Measurements from ENCODE around the gene TOPAZ1. TPM values are rescaled to one million over a fixed set of nuclear protein-coding genes. Genes with fewer than 3 reads are reported as not detected.
"Not testable (repeated sequence)": the region's sequence is repeated elsewhere in the genome, so short reads cannot be mapped to it uniquely, and the experiment has no call there.

TOPAZ1 gene
- total RNA-seq, 1 donor from 2014 or later, result not detected

DNA sequence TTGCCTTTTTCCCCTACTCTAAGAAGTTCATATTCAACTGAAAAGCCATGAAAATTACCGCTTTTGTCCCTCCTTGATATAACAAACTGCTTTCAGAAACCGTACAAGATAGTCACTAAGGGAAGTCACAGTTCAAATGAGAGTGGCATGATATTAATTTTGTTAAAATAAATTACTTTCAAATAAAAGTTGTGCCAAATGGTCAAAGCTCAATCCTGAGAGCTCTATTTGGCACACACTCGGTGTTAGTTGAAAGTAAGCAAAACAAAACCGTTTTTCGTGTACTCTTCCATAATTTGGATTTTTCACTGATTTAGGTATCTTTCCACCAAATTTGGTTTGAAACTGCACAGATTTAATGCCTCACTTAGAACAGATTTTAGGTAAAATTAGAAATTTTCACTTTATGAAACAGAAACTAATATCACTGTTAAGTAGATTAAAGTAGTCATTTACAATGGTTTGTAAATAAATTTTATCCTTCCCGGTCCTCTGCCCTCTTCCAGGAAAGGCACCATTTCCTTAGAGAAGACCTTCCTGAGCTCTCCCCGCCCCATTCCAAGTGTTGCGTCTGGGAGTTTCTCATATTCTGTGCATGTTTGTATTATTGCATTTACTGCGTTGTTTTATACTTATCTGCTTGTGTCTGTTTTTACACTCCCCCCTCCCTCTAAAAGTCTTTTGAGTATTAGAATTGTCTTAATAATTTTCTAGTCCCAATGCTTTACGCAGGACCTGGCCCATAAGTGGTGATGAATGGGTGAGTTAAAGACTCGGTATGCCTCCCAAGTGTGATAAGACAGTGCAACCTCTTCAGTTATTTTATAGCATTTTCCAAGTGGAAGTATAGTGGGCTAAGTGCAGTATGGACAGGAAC, 97.7 kb downstream of the TOPAZ1 start:
- H3K9ac ChIP-seq (ENCODE audit: low read depth in 1 of 3, low read length in 3 of 3), result peak overlapping the region; percentile 93 to 95 (median 94)
- H3K27me3 ChIP-seq (ENCODE audit: control insufficient read depth in 3 of 3, insufficient read depth in 3 of 3, low read length in 3 of 3), result no peaks in the 10 kb centered on the region
- peak overlapping the region; percentile 97 for H3K27ac ChIP-seq (ENCODE audit: low read depth, low read length)
- H3K36me3 ChIP-seq (ENCODE audit: control insufficient read depth in 3 of 3, insufficient read depth in 3 of 3, low read length in 3 of 3), result no peaks in the 10 kb centered on the region
- no peaks in the 10 kb centered on the region for H3K9me3 ChIP-seq (ENCODE audit: control insufficient read depth in 3 of 3, low read length in 3 of 3)
- H3K4me3 ChIP-seq (ENCODE audit: low read length in 3 of 3), result peak overlapping the region; percentile 85 to 98 (median 95)
- peaks cover 9 to 15% (median 14%) of the 10 kb centered on the region in 3 donors for H3K4me1 ChIP-seq (ENCODE audit: control insufficient read depth in 3 of 3, insufficient read depth in 3 of 3, low read length in 3 of 3)

DNA sequence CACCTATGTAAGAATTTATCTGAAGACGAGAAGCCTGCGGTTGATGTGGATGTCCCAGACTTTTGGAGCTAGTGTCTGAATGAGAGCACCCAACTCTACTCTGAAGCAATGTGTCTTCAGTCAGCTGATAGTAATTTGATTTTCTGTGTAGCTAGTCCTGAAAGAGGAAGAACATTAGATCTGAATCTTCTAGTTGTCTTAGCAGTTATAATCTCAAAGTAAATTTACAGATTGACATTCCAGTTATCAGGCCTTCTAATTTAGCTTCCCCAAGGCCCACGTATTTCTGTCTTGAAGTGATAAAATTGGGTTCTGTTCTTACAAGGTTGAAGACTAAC, 98.3 kb downstream of the TOPAZ1 start:
- Histone ChIP-seq H3K27ac (ENCODE audit: low read depth, low read length) (peak overlapping the region; percentile 97), H3K36me3 (ENCODE audit: control insufficient read depth in 3 of 3, insufficient read depth in 3 of 3, low read length in 3 of 3) (no peaks in the 10 kb centered on the region), H3K9me3 (ENCODE audit: control insufficient read depth in 3 of 3, low read length in 3 of 3) (no peaks in the 10 kb centered on the region), H3K27me3 (ENCODE audit: control insufficient read depth in 3 of 3, insufficient read depth in 3 of 3, low read length in 3 of 3) (no peaks in the 10 kb centered on the region), H3K4me3 (ENCODE audit: low read length in 3 of 3) (peak overlapping the region in 2 of 3 donors; percentile 85 to 95), H3K4me1 (ENCODE audit: control insufficient read depth in 3 of 3, insufficient read depth in 3 of 3, low read length in 3 of 3) (peaks cover 9 to 15% (median 14%) of the 10 kb centered on the region in 3 donors), H3K9ac (ENCODE audit: low read depth in 1 of 3, low read length in 3 of 3) (no peak overlapping the region)

DNA sequence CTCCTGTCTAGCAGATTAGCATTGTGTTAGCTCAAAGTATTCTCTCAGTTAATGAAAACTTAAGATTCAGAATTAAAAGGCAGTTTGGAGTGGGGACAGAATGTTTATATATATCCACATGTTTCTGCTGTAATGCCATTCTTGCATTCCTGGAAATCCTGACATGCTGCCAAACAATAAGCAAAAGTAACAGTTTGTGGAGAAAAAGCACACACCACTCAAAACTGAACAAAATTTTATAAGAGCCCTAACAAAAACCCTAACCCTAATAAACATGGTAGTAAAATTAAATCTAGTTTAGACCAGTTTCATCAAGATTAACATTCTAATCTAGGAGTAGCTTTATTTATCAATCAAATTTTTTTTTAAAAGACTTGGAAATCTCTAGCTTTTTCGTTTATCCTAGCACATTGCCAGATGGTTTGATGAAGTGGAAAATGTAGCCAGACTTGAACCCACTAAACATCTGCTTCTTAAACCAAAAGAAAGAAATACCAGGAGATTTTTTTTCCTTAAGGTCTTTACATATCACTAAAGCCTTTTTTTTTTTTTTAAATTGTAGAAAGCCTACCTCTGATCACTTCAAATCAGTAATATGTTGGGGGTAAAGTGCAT, 100.6 kb downstream of the TOPAZ1 start:
- no peak overlapping the region for H3K9ac ChIP-seq (ENCODE audit: low read depth in 1 of 3, low read length in 3 of 3)
- no peaks in the 10 kb centered on the region for H3K36me3 ChIP-seq (ENCODE audit: control insufficient read depth in 3 of 3, insufficient read depth in 3 of 3, low read length in 3 of 3)
- H3K27ac ChIP-seq (ENCODE audit: low read depth, low read length), result no peak overlapping the region
- H3K9me3 ChIP-seq (ENCODE audit: control insufficient read depth in 3 of 3, low read length in 3 of 3), result no peaks in the 10 kb centered on the region
- H3K4me1 ChIP-seq (ENCODE audit: control insufficient read depth in 3 of 3, insufficient read depth in 3 of 3, low read length in 3 of 3), result peaks cover 7 to 15% (median 13%) of the 10 kb centered on the region in 3 donors
- H3K4me3 ChIP-seq (ENCODE audit: low read length in 3 of 3), result no peak overlapping the region
- no peaks in the 10 kb centered on the region for H3K27me3 ChIP-seq (ENCODE audit: control insufficient read depth in 3 of 3, insufficient read depth in 3 of 3, low read length in 3 of 3)

DNA sequence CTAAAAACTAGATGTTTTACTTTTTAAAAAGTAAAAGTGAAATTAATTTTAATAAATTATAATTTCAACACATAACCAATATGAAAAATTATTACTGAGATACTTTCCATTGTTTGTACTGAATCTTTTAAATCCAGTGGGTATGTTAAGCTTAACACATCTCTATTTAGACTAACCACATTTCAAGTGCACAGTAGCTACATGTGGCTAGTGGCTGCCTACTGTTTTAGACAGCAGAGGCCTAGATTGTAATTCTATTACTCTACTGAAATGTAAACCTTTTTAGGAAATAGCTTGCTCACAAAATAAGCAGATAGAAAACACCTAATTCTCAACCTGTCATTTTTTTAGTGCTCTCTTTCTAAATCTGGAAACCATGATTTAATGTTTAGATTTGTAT, 101.7 kb downstream of the TOPAZ1 start:
- H3K4me3 ChIP-seq (ENCODE audit: low read length in 3 of 3), result no peak overlapping the region
- H3K27me3 ChIP-seq (ENCODE audit: control insufficient read depth in 3 of 3, insufficient read depth in 3 of 3, low read length in 3 of 3), result no peaks in the 10 kb centered on the region
- peaks cover 4 to 10% (median 10%) of the 10 kb centered on the region in 3 donors for H3K4me1 ChIP-seq (ENCODE audit: control insufficient read depth in 3 of 3, insufficient read depth in 3 of 3, low read length in 3 of 3)
- no peak overlapping the region for H3K27ac ChIP-seq (ENCODE audit: low read depth, low read length)
- no peaks in the 10 kb centered on the region for H3K36me3 ChIP-seq (ENCODE audit: control insufficient read depth in 3 of 3, insufficient read depth in 3 of 3, low read length in 3 of 3)
- H3K9ac ChIP-seq (ENCODE audit: low read depth in 1 of 3, low read length in 3 of 3), result no peak overlapping the region
- H3K9me3 ChIP-seq (ENCODE audit: control insufficient read depth in 3 of 3, low read length in 3 of 3), result no peaks in the 10 kb centered on the region

DNA sequence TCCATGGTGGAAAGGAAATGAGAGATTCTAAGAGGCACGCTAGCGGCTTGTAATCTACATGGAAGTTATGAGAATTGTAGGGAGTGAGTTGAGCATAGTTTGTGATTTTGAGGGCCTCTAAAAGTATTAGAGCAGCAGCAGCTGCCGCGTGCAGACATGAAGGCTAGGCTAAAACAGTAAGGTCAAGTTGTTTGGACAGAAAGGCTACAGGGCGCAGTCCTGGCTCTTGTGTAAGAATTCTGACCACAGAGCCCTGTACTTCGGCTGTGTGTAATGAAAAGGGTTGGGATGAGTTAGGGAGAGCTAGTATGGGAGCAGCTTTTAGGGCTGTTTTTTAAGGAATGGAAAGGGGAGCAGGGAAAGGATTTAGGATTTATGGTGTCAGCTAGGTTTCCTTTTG, 104.9 kb downstream of the TOPAZ1 start:
- not testable (repeated sequence) for H3K27me3 ChIP-seq (ENCODE audit: control insufficient read depth in 3 of 3, insufficient read depth in 3 of 3, low read length in 3 of 3); H3K27ac ChIP-seq (ENCODE audit: low read depth, low read length); H3K9me3 ChIP-seq (ENCODE audit: control insufficient read depth in 3 of 3, low read length in 3 of 3); H3K4me1 ChIP-seq (ENCODE audit: control insufficient read depth in 3 of 3, insufficient read depth in 3 of 3, low read length in 3 of 3); H3K9ac ChIP-seq (ENCODE audit: low read depth in 1 of 3, low read length in 3 of 3); H3K4me3 ChIP-seq (ENCODE audit: low read length in 3 of 3); H3K36me3 ChIP-seq (ENCODE audit: control insufficient read depth in 3 of 3, insufficient read depth in 3 of 3, low read length in 3 of 3)

DNA sequence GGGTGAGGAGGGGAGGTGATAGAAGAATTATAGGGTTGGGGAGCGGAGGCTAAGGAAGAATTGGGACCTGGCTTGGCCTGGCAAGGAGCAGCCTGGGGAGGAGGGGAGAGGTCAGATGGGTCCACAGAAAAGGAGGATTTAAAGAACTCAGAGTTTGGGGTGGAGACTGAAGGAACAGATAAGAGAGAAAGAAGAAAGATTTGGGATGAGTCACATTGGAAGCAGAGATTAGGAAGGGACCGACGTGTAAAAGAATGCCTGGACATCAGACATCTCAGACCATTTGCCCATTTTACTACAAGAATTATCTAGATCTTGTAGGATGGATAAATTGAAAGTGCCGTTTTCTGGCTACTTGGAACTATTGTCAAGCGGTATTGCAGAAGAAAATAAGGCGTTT, 107.3 kb downstream of the TOPAZ1 start:
- no peaks in the 10 kb centered on the region for H3K36me3 ChIP-seq (ENCODE audit: control insufficient read depth in 3 of 3, insufficient read depth in 3 of 3, low read length in 3 of 3)
- no peaks in the 10 kb centered on the region for H3K9me3 ChIP-seq (ENCODE audit: control insufficient read depth in 3 of 3, low read length in 3 of 3)
- H3K27me3 ChIP-seq (ENCODE audit: control insufficient read depth in 3 of 3, insufficient read depth in 3 of 3, low read length in 3 of 3), result no peaks in the 10 kb centered on the region
- no peak overlapping the region for H3K9ac ChIP-seq (ENCODE audit: low read depth in 1 of 3, low read length in 3 of 3)
- peaks cover 0 to 4% (median 3%) of the 10 kb centered on the region in 3 donors for H3K4me1 ChIP-seq (ENCODE audit: control insufficient read depth in 3 of 3, insufficient read depth in 3 of 3, low read length in 3 of 3)
- H3K27ac ChIP-seq (ENCODE audit: low read depth, low read length), result no peak overlapping the region
- no peak overlapping the region for H3K4me3 ChIP-seq (ENCODE audit: low read length in 3 of 3)

DNA sequence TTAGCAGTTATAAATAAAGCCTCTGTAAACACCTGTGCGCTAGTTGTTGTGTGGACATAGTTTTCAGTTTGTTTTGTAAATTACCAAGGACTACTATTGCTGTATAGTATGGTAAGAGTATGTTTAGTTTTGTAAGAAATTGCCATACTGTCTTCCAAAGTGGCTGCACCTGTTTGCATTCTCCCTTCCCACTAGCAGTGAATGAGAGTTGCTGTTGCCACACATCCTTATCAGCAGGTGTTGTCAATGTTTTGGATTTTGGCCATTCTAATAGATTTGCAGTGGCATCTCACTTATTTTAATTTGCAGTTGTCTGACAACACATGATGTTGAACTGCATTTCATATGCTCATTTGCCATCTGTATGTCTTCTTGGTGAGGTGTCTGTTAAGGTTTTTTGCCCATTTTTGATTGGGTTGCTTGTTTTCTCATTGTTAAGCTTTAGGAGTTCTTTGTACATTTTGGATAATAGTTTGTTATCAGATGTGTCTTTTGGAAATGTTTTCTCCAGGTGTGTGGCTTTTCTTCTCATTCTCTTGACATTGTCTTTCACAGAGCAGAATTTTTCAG, 111.8 kb downstream of the TOPAZ1 start:
- Histone ChIP-seq H3K4me1 (ENCODE audit: control insufficient read depth in 3 of 3, insufficient read depth in 3 of 3, low read length in 3 of 3) (peaks cover 3 to 17% (median 11%) of the 10 kb centered on the region in 3 donors), H3K36me3 (ENCODE audit: control insufficient read depth in 3 of 3, insufficient read depth in 3 of 3, low read length in 3 of 3) (peaks cover 0 to 5% (median 3%) of the 10 kb centered on the region in 3 donors), H3K4me3 (ENCODE audit: low read length in 3 of 3) (no peak overlapping the region), H3K9me3 (ENCODE audit: control insufficient read depth in 3 of 3, low read length in 3 of 3) (no peaks in the 10 kb centered on the region), H3K27me3 (ENCODE audit: control insufficient read depth in 3 of 3, insufficient read depth in 3 of 3, low read length in 3 of 3) (no peaks in the 10 kb centered on the region), H3K27ac (ENCODE audit: low read depth, low read length) (no peak overlapping the region), H3K9ac (ENCODE audit: low read depth in 1 of 3, low read length in 3 of 3) (no peak overlapping the region)

DNA sequence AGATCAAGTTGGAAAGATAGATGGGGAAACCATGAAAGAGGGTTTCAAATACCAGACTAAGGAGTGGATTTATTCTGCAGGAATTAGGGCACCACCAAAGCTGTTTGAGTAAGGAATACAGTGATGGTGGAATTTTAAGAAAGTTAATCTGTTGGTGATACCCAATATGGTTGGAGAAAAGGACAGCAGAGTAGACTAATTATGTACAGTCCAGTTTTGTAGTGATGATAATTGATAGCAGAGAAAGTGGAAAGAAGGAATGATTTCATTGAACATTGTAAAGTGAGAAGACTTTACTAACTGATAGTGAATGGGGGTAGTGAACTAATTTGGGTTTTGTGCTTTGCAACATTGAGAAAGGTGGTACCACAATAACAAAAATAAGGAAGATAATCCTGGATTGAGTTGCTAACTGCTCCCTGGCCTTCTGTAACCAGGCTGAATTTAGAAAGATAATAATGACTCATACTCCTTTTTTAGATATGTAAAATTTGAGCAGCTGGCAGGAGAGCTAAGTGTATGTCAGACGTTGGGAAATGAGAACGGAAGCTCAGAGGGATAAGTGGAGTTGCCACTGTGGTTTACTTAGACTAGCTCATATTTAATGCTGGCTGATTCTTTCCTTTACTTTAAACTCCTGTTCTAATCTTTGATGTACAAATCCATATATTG, 113.8 kb downstream of the TOPAZ1 start:
- H3K36me3 ChIP-seq (ENCODE audit: control insufficient read depth in 3 of 3, insufficient read depth in 3 of 3, low read length in 3 of 3), result peaks cover 0 to 9% (median 7%) of the 10 kb centered on the region in 3 donors
- H3K9ac ChIP-seq (ENCODE audit: low read depth in 1 of 3, low read length in 3 of 3), result peak overlapping the region in 2 of 3 donors; percentile 0 to 45
- H3K4me1 ChIP-seq (ENCODE audit: control insufficient read depth in 3 of 3, insufficient read depth in 3 of 3, low read length in 3 of 3), result peaks cover 3 to 17% (median 11%) of the 10 kb centered on the region in 3 donors
- H3K27ac ChIP-seq (ENCODE audit: low read depth, low read length), result peak overlapping the region; percentile 89
- no peaks in the 10 kb centered on the region for H3K9me3 ChIP-seq (ENCODE audit: control insufficient read depth in 3 of 3, low read length in 3 of 3)
- no peak overlapping the region for H3K4me3 ChIP-seq (ENCODE audit: low read length in 3 of 3)
- H3K27me3 ChIP-seq (ENCODE audit: control insufficient read depth in 3 of 3, insufficient read depth in 3 of 3, low read length in 3 of 3), result no peaks in the 10 kb centered on the region

DNA sequence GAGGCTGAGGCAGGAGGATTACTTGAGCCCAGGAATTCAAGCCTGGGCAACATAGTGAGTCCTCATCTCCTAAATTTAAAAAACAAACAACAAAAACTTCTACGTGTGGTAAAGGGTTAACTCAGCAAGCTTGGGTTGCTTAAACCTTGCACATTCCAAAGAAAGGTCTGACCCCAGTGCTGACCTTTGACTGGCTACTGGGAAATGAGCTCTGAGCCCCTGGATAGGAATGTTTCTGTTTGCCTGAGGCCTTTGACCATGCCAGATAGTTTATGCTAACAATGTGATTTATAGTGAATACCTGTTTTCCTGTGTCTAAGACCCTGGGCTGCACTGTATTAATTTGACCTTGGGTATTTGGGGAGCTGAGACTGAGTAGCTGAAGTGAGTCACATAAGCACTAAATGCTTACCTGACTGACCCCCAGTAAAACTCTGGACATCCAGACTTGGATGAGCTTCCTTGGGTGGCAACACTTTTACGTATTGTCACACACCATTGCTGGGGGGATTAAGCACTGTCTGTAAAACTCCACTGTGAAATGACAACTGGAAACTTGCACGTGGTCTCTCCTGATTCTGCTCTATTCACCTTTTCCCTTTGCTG, 117.6 kb downstream of the TOPAZ1 start:
- no peak overlapping the region for H3K4me3 ChIP-seq (ENCODE audit: low read length in 3 of 3)
- no peaks in the 10 kb centered on the region for H3K27me3 ChIP-seq (ENCODE audit: control insufficient read depth in 3 of 3, insufficient read depth in 3 of 3, low read length in 3 of 3)
- peaks cover 0 to 16% (median 11%) of the 10 kb centered on the region in 3 donors for H3K36me3 ChIP-seq (ENCODE audit: control insufficient read depth in 3 of 3, insufficient read depth in 3 of 3, low read length in 3 of 3)
- H3K4me1 ChIP-seq (ENCODE audit: control insufficient read depth in 3 of 3, insufficient read depth in 3 of 3, low read length in 3 of 3), result peaks cover 0 to 13% (median 11%) of the 10 kb centered on the region in 3 donors
- no peak overlapping the region for H3K9ac ChIP-seq (ENCODE audit: low read depth in 1 of 3, low read length in 3 of 3)
- H3K9me3 ChIP-seq (ENCODE audit: control insufficient read depth in 3 of 3, low read length in 3 of 3), result no peaks in the 10 kb centered on the region
- no peak overlapping the region for H3K27ac ChIP-seq (ENCODE audit: low read depth, low read length)
